HepG2 (cell line): ENCODE data around the gene HECTD1. TPM values are rescaled to one million over a fixed set of nuclear protein-coding genes. Genes with fewer than 3 reads are reported as not detected.

Experiments used
- AHR ChIP-seq: IDR thresholded peaks from 2 replicates; pipeline ENCODE4 v1.6.1; 2018; ENCODE audit warnings: missing genetic modification reagents, missing compliant biosample characterization
- ARHGAP35 ChIP-seq: sonication (generic); formaldehyde crosslinking; IDR thresholded peaks from 2 replicates; pipeline ENCODE4 v1.9.0; 2022; ENCODE audit warnings: mild to moderate bottlenecking, inconsistent platforms, moderate library complexity, missing genetic modification reagents, borderline replicate concordance
- ATF7 ChIP-seq, 2 experiments: fragments of 450-650 bp in 1 of 2; sonication (generic) in 1 of 2; formaldehyde crosslinking in 1 of 2; IDR thresholded peaks; 2 replicates each; pipeline versions ENCODE4 v1.4.0 to v1.6.1; 2016 to 2020; ENCODE audit warnings: antibody characterized with exemption in 1 of 2, mild to moderate bottlenecking in 1 of 2, missing genetic modification reagents in 1 of 2
- BCL6 ChIP-seq: IDR thresholded peaks from 2 replicates; pipeline ENCODE4 v1.6.1; 2016; ENCODE audit warnings: missing genetic modification reagents, missing compliant biosample characterization
- BRD4 ChIP-seq: sonication (generic); formaldehyde crosslinking; IDR thresholded peaks from 2 replicates; pipeline ENCODE4 v1.4.0; 2020; ENCODE audit warnings: missing genetic modification reagents
- CBX2 ChIP-seq, 2 experiments: fragments of 200-600 bp in 1 of 2; sonication (generic); formaldehyde crosslinking in 1 of 2; IDR thresholded peaks; 2 replicates each; pipeline versions ENCODE4 v1.7.0 to v1.8.1; 2018 to 2022; ENCODE audit warnings: low read depth in 2 of 2, low read length in 1 of 2, mild to moderate bottlenecking in 1 of 2, missing genetic modification reagents in 1 of 2
- FLYWCH1 ChIP-seq: sonication (generic); formaldehyde crosslinking; IDR thresholded peaks from 2 replicates; pipeline ENCODE4 v1.8.1; 2023; ENCODE audit warnings: mild to moderate bottlenecking, missing genetic modification reagents
- FOXK1 ChIP-seq: sonication (generic); formaldehyde crosslinking; IDR thresholded peaks from 2 replicates; pipeline ENCODE4 v1.4.0; 2020; ENCODE audit warnings: low read depth, missing genetic modification reagents, borderline replicate concordance
- GFI1 ChIP-seq: sonication (generic); formaldehyde crosslinking; IDR thresholded peaks from 2 replicates; pipeline ENCODE4 v1.5.0; 2020; ENCODE audit warnings: missing genetic modification reagents, mild to moderate bottlenecking, borderline replicate concordance
- MEIS2 ChIP-seq: sonication (generic); formaldehyde crosslinking; IDR thresholded peaks from 2 replicates; pipeline ENCODE4 v1.9.0; 2021; ENCODE audit warnings: mild to moderate bottlenecking, missing genetic modification reagents
- RFXAP ChIP-seq: sonication (generic); formaldehyde crosslinking; IDR thresholded peaks from 2 replicates; pipeline ENCODE4 v1.4.0; 2020; ENCODE audit warnings: missing genetic modification reagents, borderline replicate concordance
- SKI ChIP-seq: fragments of 450-650 bp; IDR thresholded peaks from one replicate; pipeline ENCODE4 v1.6.1; 2018; ENCODE audit warnings: mild to moderate bottlenecking; ENCODE audit not compliant: partially characterized antibody
- TBX2 ChIP-seq: sonication (generic); formaldehyde crosslinking; IDR thresholded peaks from 2 replicates; pipeline ENCODE4 v1.5.0; 2020; ENCODE audit warnings: missing genetic modification reagents, mild to moderate bottlenecking, borderline replicate concordance
- ZNF180 ChIP-seq: sonication (generic); formaldehyde crosslinking; IDR thresholded peaks from 2 replicates; pipeline ENCODE4 v1.4.0; 2020; ENCODE audit warnings: low read depth, missing genetic modification reagents, borderline replicate concordance
- ZNF235 ChIP-seq: sonication (generic); formaldehyde crosslinking; IDR thresholded peaks from 2 replicates; pipeline ENCODE4 v1.8.1; 2023; ENCODE audit warnings: mild to moderate bottlenecking, missing genetic modification reagents, borderline replicate concordance
- ZNF354B ChIP-seq: sonication (generic); formaldehyde crosslinking; IDR thresholded peaks from 2 replicates; pipeline ENCODE4 v1.8.0; 2022; ENCODE audit warnings: mild to moderate bottlenecking, missing genetic modification reagents
- ZNF432 ChIP-seq: sonication (generic); formaldehyde crosslinking; IDR thresholded peaks from 2 replicates; pipeline ENCODE4 v1.5.0; 2020; ENCODE audit warnings: missing genetic modification reagents, mild to moderate bottlenecking, borderline replicate concordance
- ZNF501 ChIP-seq: sonication (generic); formaldehyde crosslinking; IDR thresholded peaks from 2 replicates; pipeline ENCODE4 v1.5.1; 2020; ENCODE audit warnings: mild to moderate bottlenecking, moderate library complexity, missing genetic modification reagents
- polyA plus RNA-seq, 8 experiments: library from polyadenylated mRNA; depleted of rRNA in 3 of 8; stranded (reverse) in 7 of 8; unstranded in 1 of 8; fragments of >200 nt; fragmentation: Illumina TruSeq in 4 of 8; extraction: Trizol in 4 of 8; gene quantifications; 2 replicates each; pipeline versions ENCODE4 v1.2.1 to v1.2.3, GENCODE V29; 2011 to 2016; ENCODE audit warnings: low read depth in 4 of 8, missing spikeins in 1 of 8, mixed read lengths in 1 of 8; ENCODE audit not compliant: insufficient read depth in 1 of 8
- total RNA-seq, 5 experiments: library from RNA; depleted of rRNA; stranded (reverse); fragments of >200 nt; fragmentation: Illumina TruSeq; extraction: Trizol; gene quantifications; 2 replicates each; pipeline ENCODE4 v1.2.3, GENCODE V29; 2016; ENCODE audit warnings: low read depth in 1 of 5
- TF ChIP-seq, protein P1 (sequence below): sonication (generic); formaldehyde crosslinking; IDR thresholded peaks from 2 replicates; pipeline ENCODE4 v1.4.0; 2020; ENCODE audit warnings: mild to moderate bottlenecking, missing genetic modification reagents
- TF ChIP-seq, protein P2 (sequence below): sonication (generic); formaldehyde crosslinking; IDR thresholded peaks from 2 replicates; pipeline ENCODE4 v1.5.0; 2020; ENCODE audit warnings: mild to moderate bottlenecking, missing genetic modification reagents
- TF ChIP-seq, protein P3 (sequence below): fragments of 450-650 bp; IDR thresholded peaks from 2 replicates; pipeline ENCODE4 v1.6.1; 2017
- TF ChIP-seq, protein P4 (sequence below): sonication (generic); formaldehyde crosslinking; conservative IDR thresholded peaks from 2 replicates; pipeline ENCODE4 v1.8.0; 2022; ENCODE audit warnings: low read depth, missing genetic modification reagents
- TF ChIP-seq, protein P5 (sequence below): sonication (generic); formaldehyde crosslinking; IDR thresholded peaks from 2 replicates; pipeline ENCODE4 v1.4.0; 2020; ENCODE audit warnings: mild to moderate bottlenecking, missing genetic modification reagents

The HECTD1 gene
- total and polyA plus RNA-seq, 2 of the 13 experiments (the other 11 are each of a cell fraction or from before 2014, with no cell fraction given), result 312 to 560 TPM

DNA sequence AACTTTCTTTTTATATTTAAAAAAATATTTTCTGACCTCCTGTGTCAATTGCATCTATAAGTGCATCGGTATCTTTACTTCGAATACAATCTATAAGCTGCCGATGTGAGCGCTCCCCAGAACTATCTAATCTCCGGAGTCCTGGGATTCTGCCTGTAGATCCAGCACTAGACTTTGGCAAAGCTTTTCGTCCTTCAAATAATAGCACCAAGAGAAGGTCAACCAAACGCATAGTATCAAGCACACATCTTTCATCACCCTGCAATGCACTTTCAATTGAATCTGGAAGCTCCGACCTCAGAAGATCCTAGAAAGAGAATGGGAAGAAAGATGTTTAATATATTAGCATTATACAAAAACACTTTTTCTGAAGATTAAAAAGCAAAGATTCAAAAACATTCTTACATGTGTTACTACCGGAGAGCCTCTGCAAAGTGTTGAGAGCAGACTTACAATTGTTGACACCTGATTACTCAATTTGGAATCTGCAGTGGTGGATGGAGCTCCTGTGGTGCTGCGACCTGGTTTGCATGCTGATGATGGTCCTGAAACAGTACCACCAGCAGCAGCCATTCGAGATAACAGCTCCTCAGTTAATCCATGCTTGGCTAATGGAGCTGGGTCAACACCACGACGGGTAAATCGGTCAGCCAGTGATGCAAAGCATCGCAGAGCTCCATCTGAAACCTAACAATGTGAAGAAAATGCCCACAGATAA is 34.3 kb downstream of the HECTD1 start (continued):
- TF ChIP-seq, protein P1, sequence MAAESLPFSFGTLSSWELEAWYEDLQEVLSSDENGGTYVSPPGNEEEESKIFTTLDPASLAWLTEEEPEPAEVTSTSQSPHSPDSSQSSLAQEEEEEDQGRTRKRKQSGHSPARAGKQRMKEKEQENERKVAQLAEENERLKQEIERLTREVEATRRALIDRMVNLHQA, result no peak
- TF ChIP-seq BCL6 (CRISPR knock-in tag), result no peak
- no peak for TF ChIP-seq ATF7 (IDR thresholded peaks at IDR 0.05)
- no peak for TF ChIP-seq ATF7 (CRISPR knock-in tag; IDR thresholded peaks at IDR 0.05)
- TF ChIP-seq, protein P2, sequence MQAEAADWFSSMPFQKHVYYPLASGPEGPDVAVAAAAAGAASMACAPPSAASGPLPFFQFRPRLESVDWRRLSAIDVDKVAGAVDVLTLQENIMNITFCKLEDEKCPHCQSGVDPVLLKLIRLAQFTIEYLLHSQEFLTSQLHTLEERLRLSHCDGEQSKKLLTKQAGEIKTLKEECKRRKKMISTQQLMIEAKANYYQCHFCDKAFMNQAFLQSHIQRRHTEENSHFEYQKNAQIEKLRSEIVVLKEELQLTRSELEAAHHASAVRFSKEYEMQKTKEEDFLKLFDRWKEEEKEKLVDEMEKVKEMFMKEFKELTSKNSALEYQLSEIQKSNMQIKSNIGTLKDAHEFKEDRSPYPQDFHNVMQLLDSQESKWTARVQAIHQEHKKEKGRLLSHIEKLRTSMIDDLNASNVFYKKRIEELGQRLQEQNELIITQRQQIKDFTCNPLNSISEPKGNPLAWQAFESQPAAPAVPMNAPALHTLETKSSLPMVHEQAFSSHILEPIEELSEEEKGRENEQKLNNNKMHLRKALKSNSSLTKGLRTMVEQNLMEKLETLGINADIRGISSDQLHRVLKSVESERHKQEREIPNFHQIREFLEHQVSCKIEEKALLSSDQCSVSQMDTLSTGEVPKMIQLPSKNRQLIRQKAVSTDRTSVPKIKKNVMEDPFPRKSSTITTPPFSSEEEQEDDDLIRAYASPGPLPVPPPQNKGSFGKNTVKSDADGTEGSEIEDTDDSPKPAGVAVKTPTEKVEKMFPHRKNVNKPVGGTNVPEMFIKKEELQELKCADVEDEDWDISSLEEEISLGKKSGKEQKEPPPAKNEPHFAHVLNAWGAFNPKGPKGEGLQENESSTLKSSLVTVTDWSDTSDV (CRISPR knock-in tag), result no peak
- TF ChIP-seq FOXK1 (CRISPR knock-in tag), result no peak
- TF ChIP-seq SKI, result no peak
- TF ChIP-seq TBX2, result no peak
- TF ChIP-seq AHR, result no peak
- no peak for TF ChIP-seq BRD4 (CRISPR knock-in tag)
- no peak for TF ChIP-seq RFXAP (CRISPR knock-in tag)
- TF ChIP-seq ZNF432 (CRISPR knock-in tag), result no peak
- TF ChIP-seq, protein P3, sequence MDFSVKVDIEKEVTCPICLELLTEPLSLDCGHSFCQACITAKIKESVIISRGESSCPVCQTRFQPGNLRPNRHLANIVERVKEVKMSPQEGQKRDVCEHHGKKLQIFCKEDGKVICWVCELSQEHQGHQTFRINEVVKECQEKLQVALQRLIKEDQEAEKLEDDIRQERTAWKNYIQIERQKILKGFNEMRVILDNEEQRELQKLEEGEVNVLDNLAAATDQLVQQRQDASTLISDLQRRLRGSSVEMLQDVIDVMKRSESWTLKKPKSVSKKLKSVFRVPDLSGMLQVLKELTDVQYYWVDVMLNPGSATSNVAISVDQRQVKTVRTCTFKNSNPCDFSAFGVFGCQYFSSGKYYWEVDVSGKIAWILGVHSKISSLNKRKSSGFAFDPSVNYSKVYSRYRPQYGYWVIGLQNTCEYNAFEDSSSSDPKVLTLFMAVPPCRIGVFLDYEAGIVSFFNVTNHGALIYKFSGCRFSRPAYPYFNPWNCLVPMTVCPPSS, result no peak
- TF ChIP-seq CBX2 (IDR thresholded peaks at IDR 0.05; ENCODE audit: low read depth, low read length), result no peak
- no peak for TF ChIP-seq CBX2 (CRISPR knock-in tag; IDR thresholded peaks at IDR 0.05; ENCODE audit: low read depth)
- TF ChIP-seq ARHGAP35 (CRISPR knock-in tag), result no peak
- 0 out of 2 replicates have a peak, but pooled peaks have one; percentile 46 for TF ChIP-seq ZNF354B (CRISPR knock-in tag)
- TF ChIP-seq ZNF235 (CRISPR knock-in tag), result no peak
- TF ChIP-seq MEIS2 (CRISPR knock-in tag), result no peak
- TF ChIP-seq ZNF180, result no peak
- TF ChIP-seq, protein P4, sequence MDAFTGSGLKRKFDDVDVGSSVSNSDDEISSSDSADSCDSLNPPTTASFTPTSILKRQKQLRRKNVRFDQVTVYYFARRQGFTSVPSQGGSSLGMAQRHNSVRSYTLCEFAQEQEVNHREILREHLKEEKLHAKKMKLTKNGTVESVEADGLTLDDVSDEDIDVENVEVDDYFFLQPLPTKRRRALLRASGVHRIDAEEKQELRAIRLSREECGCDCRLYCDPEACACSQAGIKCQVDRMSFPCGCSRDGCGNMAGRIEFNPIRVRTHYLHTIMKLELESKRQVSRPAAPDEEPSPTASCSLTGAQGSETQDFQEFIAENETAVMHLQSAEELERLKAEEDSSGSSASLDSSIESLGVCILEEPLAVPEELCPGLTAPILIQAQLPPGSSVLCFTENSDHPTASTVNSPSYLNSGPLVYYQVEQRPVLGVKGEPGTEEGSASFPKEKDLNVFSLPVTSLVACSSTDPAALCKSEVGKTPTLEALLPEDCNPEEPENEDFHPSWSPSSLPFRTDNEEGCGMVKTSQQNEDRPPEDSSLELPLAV (CRISPR knock-in tag), result no peak
- 0 out of 2 replicates have a peak, but pooled peaks have one; percentile 17 for TF ChIP-seq ZNF501
- TF ChIP-seq GFI1 (CRISPR knock-in tag), result no peak
- TF ChIP-seq FLYWCH1, result no peak
- TF ChIP-seq, protein P5, sequence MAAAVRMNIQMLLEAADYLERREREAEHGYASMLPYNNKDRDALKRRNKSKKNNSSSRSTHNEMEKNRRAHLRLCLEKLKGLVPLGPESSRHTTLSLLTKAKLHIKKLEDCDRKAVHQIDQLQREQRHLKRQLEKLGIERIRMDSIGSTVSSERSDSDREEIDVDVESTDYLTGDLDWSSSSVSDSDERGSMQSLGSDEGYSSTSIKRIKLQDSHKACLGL (CRISPR knock-in tag), result no peak
